ENCODE measurements around the gene BDKRB2. TPM values are rescaled to one million over a fixed set of nuclear protein-coding genes. Genes with fewer than 3 reads are reported as not detected.

The BDKRB2 gene
- total and polyA plus RNA-seq, 7 donors, result 0.11 to 0.56 (median 0.35) TPM

- Histone ChIP-seq H3K4me1 (no peaks in the 10 kb centered on the region), H3K36me3 (ENCODE audit: insufficient read depth in 1 of 2, low read depth in 1 of 2) (no peaks in the 10 kb centered on the region), H3K9me3 (no peaks in the 10 kb centered on the region), H3K4me3 (no peak overlapping the region), H3K27me3 (ENCODE audit: insufficient read depth in 3 of 3, low read length in 2 of 3) (peaks cover 0 to 2% (median 0%) of the 10 kb centered on the region in 3 donors), H3K27ac (no peak overlapping the region)
- intact Hi-C loops (cut with DNase I), result no loop called here
- no peak for TF ChIP-seq CTCF (IDR thresholded peaks at IDR 0.05)
- DNase-seq (no peak), ATAC-seq (no peak)
- WGBS, 3 donors, result 76 to 79% (median 78%) methylated on average over 8 of the region's 8 CpGs
These were observed 44.3 kb upstream of the BDKRB2 start for GRCh38 chr14:96160076-96160912.

GRCh38 chr14:96160913-96161310 is 43.7 kb upstream of the BDKRB2 start:
- H3K4me1 ChIP-seq, result no peaks in the 10 kb centered on the region
- peaks cover 0 to 2% (median 0%) of the 10 kb centered on the region in 3 donors for H3K27me3 ChIP-seq (ENCODE audit: insufficient read depth in 3 of 3, low read length in 2 of 3)
- intact Hi-C loops (cut with DNase I), result no loop called here
- no peaks in the 10 kb centered on the region for H3K9me3 ChIP-seq
- DNase-seq (no peak), ATAC-seq (no peak)
- no peaks in the 10 kb centered on the region for H3K36me3 ChIP-seq (ENCODE audit: insufficient read depth in 1 of 2, low read depth in 1 of 2)
- WGBS, 3 donors, result 93 to 97% (median 94%) methylated on average over 4 of the region's 4 CpGs
- no peak overlapping the region for H3K27ac ChIP-seq
- H3K4me3 ChIP-seq, result no peak overlapping the region
- TF ChIP-seq CTCF (IDR thresholded peaks at IDR 0.05), result no peak

GRCh38 chr14:96161636-96162035 is 43.0 kb upstream of the BDKRB2 start:
- DNase-seq (no peak), ATAC-seq (no peak)
- Histone ChIP-seq H3K4me1 (no peaks in the 10 kb centered on the region), H3K4me3 (no peak overlapping the region), H3K27me3 (ENCODE audit: insufficient read depth in 3 of 3, low read length in 2 of 3) (peaks cover 0 to 2% (median 0%) of the 10 kb centered on the region in 3 donors), H3K27ac (no peak overlapping the region), H3K9me3 (no peaks in the 10 kb centered on the region), H3K36me3 (ENCODE audit: insufficient read depth in 1 of 2, low read depth in 1 of 2) (no peaks in the 10 kb centered on the region)
- intact Hi-C loops (cut with DNase I), result no loop called here
- TF ChIP-seq CTCF (IDR thresholded peaks at IDR 0.05), result no peak
- WGBS, 3 donors, result 73 to 86% (median 80%) methylated on average over 2 of the region's 2 CpGs

DNA sequence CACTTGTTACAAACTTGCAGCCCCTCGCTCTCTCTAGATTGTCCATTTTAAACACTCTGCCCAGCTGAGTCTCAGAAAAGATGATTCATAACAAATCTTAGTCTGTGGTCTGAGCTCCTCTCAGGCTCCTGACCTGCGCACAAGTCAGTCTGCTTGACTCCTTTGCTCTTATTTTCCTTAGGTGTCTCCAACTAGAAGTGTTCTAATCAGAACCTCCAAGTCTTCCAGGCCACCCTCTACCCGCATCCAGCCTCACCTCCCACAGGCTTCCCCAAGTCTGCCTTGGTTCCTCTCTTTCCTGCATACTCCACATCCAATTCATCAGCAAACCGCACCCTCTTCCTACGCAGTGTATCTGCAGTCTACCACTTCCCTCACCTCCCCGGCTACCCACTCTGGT is 42.4 kb upstream of the BDKRB2 start:
- Histone ChIP-seq H3K27me3 (ENCODE audit: insufficient read depth in 3 of 3, low read length in 2 of 3) (peaks cover 0 to 2% (median 0%) of the 10 kb centered on the region in 3 donors), H3K27ac (no peak overlapping the region), H3K4me1 (no peaks in the 10 kb centered on the region), H3K36me3 (ENCODE audit: insufficient read depth in 1 of 2, low read depth in 1 of 2) (no peaks in the 10 kb centered on the region), H3K4me3 (no peak overlapping the region), H3K9me3 (no peaks in the 10 kb centered on the region)
- WGBS, 3 donors, result 94 to 95% (median 95%) methylated on average over 6 of the region's 6 CpGs
- no peak for ATAC-seq
- no peak for TF ChIP-seq CTCF (IDR thresholded peaks at IDR 0.05)
- intact Hi-C loops (cut with DNase I), result no loop called here
- DNase-seq, result no peak
